ENCODE measurements around the gene RIC8A.

GRCh38 chr11:257766-258493 is 50.4 kb downstream of the RIC8A start:
- TF ChIP-seq REST (IDR thresholded peaks at IDR 0.05) (no peak), NPAS2 (CRISPR knock-in tag; IDR thresholded peaks at IDR 0.05; ENCODE audit: borderline replicate concordance) (no peak), POLR2A (IDR thresholded peaks at IDR 0.05; ENCODE audit: low read length) (no peak)
- TF ChIP-seq, protein P1, sequence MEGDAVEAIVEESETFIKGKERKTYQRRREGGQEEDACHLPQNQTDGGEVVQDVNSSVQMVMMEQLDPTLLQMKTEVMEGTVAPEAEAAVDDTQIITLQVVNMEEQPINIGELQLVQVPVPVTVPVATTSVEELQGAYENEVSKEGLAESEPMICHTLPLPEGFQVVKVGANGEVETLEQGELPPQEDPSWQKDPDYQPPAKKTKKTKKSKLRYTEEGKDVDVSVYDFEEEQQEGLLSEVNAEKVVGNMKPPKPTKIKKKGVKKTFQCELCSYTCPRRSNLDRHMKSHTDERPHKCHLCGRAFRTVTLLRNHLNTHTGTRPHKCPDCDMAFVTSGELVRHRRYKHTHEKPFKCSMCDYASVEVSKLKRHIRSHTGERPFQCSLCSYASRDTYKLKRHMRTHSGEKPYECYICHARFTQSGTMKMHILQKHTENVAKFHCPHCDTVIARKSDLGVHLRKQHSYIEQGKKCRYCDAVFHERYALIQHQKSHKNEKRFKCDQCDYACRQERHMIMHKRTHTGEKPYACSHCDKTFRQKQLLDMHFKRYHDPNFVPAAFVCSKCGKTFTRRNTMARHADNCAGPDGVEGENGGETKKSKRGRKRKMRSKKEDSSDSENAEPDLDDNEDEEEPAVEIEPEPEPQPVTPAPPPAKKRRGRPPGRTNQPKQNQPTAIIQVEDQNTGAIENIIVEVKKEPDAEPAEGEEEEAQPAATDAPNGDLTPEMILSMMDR (IDR thresholded peaks at IDR 0.05): no peak

Data from A549 (cell line).